GM21447 (cell line): ENCODE results near the gene NEURL1.

ENCODE experiments used
- ATAC-seq: cut with Tn5 transposase; IDR thresholded peaks from one replicate; pipeline ENCODE4 v1.9.1; 2021; ENCODE audit not compliant: unreplicated experiment

The NEURL1 gene

GRCh38 chr10:103562383-103562782 lies 68.9 kb downstream of the NEURL1 start:
- no peak for ATAC-seq

GRCh38 chr10:103563231-103564115 lies 70.0 kb downstream of the NEURL1 start:
- ATAC-seq: no peak

GRCh38 chr10:103564116-103564501 lies 70.6 kb downstream of the NEURL1 start:
- ATAC-seq: no peak

DNA sequence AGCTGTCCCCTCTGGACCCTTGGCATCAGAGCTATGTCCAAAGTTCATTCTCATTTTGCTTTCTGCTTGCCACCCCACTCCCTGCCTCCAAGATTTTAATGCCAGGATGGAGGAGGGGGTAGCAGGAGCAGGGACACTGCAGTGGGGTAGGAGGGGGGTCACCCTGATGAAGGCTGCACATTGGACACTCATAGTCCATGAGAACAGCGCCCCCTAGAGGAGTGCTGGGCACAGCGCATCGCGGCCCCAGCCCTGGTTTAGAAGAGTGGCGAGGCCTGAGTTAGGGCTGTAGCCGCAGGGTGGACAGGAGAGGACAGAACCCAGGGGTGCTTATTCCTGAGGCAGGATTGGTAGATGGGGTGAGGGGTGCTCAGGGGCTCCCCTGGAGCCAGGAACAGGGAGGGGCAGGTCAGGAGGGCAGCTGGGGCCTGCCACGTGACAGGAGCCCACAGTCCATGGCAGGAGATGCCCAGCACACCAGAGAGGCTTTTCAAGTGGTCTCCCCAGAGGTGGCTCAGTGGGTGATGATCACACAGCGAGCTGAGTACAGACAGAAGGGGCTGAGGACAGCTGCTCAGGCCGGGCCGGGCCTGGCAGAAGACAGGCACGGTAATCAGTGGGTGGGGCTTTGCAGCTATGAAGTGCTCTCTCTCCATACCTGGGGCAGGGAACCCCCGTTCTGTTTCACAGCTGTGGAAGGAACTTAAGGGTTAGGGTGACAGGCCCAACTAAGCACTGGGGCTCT lies 71.4 kb downstream of the NEURL1 start:
- no peak for ATAC-seq

GRCh38 chr10:103566536-103566935 lies 73.0 kb downstream of the NEURL1 start:
- no peak for ATAC-seq

- ATAC-seq: no peak
Observed at GRCh38 chr10:103568505-103568904, 75.0 kb downstream of the NEURL1 start.

GRCh38 chr10:103569896-103570295 lies 76.4 kb downstream of the NEURL1 start:
- ATAC-seq: no peak

DNA sequence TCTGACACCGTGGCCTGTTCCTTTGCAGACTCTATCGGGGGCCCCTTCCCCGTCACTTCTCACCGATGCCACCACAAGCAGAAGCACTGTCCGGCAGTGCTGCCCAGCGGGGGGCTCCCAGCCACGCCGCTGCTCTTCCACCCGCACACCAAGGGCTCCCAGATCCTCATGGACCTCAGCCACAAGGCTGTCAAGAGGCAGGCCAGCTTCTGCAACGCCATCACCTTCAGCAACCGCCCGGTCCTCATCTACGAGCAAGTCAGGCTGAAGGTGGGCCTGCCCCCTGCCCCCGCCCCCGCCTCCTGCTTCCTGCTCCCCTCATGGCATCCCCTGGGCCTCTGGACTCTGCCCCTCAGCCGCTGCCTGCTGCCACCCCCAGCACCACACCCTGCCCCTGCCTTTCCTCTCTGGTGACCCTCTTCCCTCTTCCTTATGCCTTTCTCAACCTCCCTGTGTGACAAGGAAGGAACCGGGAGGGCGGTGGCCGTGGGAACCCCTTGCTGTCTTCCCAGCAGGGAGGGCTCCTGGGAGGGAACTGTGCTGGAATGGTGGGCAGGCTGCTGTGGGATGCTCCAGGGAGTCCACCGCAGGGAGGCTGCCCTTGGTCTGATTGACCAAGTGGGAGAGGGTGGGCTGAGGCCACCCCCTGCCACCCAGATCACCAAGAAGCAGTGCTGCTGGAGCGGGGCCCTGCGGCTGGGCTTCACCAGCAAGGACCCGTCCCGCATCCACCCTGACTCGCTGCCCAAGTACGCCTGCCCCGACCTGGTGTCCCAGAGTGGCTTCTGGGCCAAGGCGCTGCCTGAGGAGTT lies 77.5 kb downstream of the NEURL1 start:
- ATAC-seq: no peak

DNA sequence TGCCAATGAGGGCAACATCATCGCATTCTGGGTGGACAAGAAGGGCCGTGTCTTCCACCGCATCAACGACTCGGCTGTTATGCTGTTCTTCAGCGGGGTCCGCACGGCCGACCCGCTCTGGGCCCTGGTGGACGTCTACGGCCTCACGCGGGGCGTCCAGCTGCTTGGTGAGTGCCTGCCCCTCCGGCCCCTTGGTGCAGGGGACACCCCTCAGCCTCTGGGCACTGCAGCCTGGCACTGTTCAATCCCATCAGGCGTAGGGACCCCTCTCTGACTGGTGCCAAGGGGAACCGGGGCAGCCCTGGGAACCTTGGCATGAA lies 78.1 kb downstream of the NEURL1 start:
- no peak for ATAC-seq

DNA sequence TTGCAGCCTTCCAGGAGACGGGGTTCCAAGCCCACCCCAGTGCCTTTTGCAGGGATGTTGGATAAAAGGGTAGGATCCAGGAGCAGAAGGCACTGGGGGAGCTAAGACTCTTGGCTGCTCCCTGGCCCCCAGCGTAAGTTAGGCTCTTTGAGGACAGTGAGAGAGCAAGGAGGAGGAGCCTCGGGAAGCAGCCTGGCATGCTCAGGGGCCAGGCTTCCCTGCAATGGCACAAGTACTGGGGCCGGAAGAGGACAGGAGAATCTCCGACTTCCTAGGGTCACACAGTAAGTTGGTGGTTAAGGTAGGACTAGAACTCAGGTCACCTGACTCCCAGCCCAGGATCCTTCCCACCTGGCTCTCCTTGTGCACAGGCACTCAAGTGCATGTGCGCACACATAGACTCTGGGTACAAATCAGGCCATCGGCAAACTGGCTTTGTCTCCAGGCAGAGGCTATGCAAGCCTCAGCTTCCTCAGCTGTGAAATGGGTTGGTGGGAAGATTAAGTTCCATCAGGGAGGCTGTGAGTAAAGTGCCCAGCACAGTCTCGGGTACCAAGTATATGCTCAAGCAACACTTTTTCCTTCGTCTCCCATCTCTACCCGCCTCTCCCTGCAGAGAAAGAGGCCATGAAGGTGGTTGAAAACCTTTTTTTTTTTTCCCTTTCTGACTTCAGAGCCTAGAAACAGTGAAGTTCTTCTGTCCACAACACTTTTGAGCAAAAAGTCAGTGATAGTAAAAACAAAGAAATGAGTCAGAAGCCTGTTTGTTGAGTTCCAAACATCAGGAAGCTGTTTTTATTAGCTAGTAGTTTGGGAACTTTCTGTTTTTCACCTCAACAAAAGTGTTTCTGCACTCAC lies 79.1 kb downstream of the NEURL1 start:
- no peak for ATAC-seq

GRCh38 chr10:103573205-103573487 lies 79.6 kb downstream of the NEURL1 start:
- ATAC-seq: no peak

GRCh38 chr10:103574097-103575061 lies 80.9 kb downstream of the NEURL1 start:
- no peak for ATAC-seq

DNA sequence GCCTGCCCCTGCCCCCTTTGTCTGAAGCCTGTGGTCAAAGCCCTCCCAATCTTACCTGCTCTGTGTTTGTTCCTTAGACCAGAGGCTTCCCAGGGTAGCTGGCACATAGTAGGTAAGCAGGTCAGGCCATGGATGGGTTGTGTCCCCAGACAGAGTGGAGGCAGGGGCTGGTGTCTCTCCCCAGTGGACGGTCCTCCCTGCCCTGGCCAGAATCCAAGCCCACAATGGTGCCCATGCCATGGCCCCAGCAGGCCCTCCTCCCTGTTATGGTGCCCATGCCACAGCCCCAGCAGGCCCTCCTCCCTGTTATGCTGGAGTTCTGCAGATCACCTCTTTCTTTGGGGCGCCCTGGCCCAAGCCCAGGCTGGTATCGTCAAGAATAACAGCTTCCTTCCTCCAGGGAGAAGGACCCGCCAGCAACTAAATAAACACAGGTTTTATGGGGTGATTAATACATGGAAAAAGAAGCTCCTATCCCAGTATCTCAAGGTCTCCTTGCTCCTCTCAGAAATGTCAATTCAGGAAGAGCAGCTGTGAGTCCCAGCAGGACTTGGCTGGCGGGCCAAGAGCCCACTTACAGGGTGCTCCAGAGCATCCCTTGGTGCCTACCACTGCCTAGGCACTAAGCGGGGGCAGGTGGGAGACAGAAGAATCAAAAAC lies 82.0 kb downstream of the NEURL1 start:
- ATAC-seq: no peak

DNA sequence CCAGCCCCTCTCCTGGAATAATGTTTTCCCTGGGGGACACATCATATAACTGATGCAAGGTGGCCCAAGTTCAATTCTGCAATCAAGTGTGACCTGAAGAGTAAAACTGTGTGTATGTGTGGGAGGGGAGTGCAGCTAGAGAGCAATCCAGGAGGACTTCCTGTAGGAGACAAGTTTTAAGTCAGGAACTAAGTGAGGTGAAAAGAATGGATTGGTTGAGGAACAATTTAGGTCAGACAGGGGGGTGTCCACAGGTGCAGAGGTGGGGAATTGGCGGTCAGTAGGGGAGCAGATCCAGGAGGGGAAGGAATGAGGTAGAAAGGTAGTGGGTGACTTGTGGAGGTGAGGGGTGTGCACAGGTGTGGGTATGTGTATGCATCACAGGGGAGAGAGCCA lies 82.6 kb downstream of the NEURL1 start:
- ATAC-seq: no peak

GRCh38 chr10:103576862-103577261 lies 83.4 kb downstream of the NEURL1 start:
- no peak for ATAC-seq

DNA sequence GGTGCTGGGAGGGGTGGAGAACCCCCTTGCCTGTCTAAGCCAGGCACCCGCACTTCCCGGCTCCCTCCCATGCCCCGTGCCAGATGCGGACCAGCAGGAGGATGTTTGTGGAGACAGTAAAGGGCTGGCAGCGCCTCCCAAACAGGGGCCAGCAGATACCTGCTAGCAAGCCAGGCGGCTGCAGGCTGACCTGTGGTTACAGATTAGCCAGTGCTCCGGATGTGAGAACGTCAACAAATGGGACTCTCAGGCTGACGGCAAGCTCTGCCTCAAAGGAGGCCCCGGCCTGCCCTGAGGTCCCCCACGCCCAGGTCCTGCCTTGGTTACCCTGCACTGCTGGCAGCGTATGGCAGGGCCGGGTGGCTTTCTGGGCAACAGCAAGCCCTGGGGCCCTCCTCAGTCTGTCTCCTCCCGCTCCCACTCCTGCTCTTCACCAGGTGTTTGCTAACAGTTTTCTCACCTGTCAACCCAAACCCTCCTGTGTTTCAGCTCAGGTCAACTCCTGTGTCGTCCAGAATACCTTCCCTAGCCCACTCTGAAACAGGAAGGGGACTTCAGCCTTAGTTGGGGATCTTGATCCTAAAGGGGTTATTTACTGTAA lies 85.4 kb downstream of the NEURL1 start:
- ATAC-seq: no peak

- no peak for ATAC-seq
Observed at GRCh38 chr10:103580011-103580410, 86.5 kb downstream of the NEURL1 start.

- ATAC-seq: no peak
Observed at GRCh38 chr10:103580430-103580829, 86.9 kb downstream of the NEURL1 start.

DNA sequence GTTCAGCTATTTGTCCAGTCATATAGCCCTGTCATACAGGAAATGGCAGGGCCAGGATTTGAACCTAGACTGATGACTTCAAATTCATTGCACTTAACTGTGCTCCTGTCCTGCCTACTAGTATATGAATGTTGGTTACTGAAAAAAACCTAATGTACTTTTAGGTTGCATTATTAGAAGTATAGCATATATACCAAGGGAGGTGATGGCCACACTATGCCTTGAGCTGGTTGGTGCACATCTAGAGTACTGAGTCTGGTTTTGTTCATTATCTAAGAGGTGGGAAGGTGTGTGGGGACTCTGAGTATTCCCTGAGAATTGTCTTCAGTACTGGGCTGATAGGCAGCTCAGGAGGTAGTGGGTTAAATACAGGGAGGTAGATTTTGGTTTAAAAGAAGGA lies 88.0 kb downstream of the NEURL1 start:
- no peak for ATAC-seq
